Endothelial cell of umbilical vein (primary cell): ENCODE results near the gene CHRNE. TPM values are rescaled to one million over a fixed set of nuclear protein-coding genes. Genes with fewer than 3 reads are reported as not detected.

ENCODE experiments used
- BruUV-seq: library from RNA; stranded (reverse); fragments of 400-500 nt; replicated peaks from 2 replicates; lab custom pipeline; 2021; lab: Mats Ljungman, UMichigan
- CTCF ChIA-PET: fragments of 300-600, 350-600 bp; sonication (Branson Sonifier 250); formaldehyde crosslinking; loops from one replicate; lab custom pipeline; 2021; ENCODE audit warnings: antibody characterized with exemption, inconsistent platforms; lab: Charles Lee
- POLR2A ChIA-PET: fragments of 300-600, 350-600 bp; sonication (Branson Sonifier 250); formaldehyde crosslinking; loops from one replicate; lab custom pipeline; 2021; ENCODE audit warnings: antibody characterized with exemption, inconsistent platforms; lab: Charles Lee
- DNase-seq: peaks from one replicate; pipeline ENCODE4 v3.0.0-alpha.2; 2011; ENCODE audit warnings: low read depth, low spot score
- FAIRE-seq: peaks from 2 replicates; lab custom pipeline; 2011; peaks lifted over from hg19 to GRCh38; lab: Jason Lieb, UNC
- H2AFZ ChIP-seq: 2 replicates; pipeline ENCODE4 v1.6.0; 2012; ENCODE audit warnings: low read depth, low read length, control low read depth, inconsistent platforms
- H3K27ac ChIP-seq: 2 replicates; pipeline ENCODE4 v1.5.1; 2011; ENCODE audit warnings: low read depth, mild to moderate bottlenecking, control low read depth, low read length, moderate library complexity; ENCODE audit not compliant: insufficient read depth
- H3K27me3 ChIP-seq, 2 experiments: 2 replicates each; pipeline versions ENCODE4 v1.6.0 to v1.6.1; 2011; ENCODE audit warnings: low read length in 2 of 2, mixed read lengths in 1 of 2; ENCODE audit not compliant: control insufficient read depth in 2 of 2, insufficient read depth in 2 of 2
- H3K36me3 ChIP-seq, 2 experiments: 2 replicates in 1 of 2; 3 replicates in 1 of 2; pipeline ENCODE4 v1.5.1; 2011; ENCODE audit warnings: low read length in 2 of 2, mild to moderate bottlenecking in 1 of 2, moderate library complexity in 1 of 2; ENCODE audit not compliant: control insufficient read depth in 2 of 2, insufficient read depth in 2 of 2; ENCODE audit errors: extremely low read depth in 1 of 2
- H3K4me1 ChIP-seq: 3 replicates; pipeline ENCODE4 v1.5.1; 2011; ENCODE audit warnings: mild to moderate bottlenecking, low read length; ENCODE audit not compliant: control insufficient read depth, insufficient read depth; ENCODE audit errors: extremely low read depth
- H3K4me2 ChIP-seq: 2 replicates; pipeline ENCODE4 v1.6.1; 2011; ENCODE audit warnings: low read length, control low read depth, mixed read lengths; ENCODE audit not compliant: insufficient read depth
- H3K4me3 ChIP-seq, 3 experiments: fragments of 200-600 bp in 1 of 3; sonication (generic), shearing (Covaris generic) in 1 of 3; replicated peaks in 1 of 3; 2 replicates each; pipeline ENCODE4 v1.5.1; 2011 to 2016; ENCODE audit warnings: control low read depth in 3 of 3, low read length in 3 of 3, mild to moderate bottlenecking in 2 of 3, inconsistent platforms in 1 of 3, low read depth in 1 of 3, moderate library complexity in 1 of 3; ENCODE audit not compliant: insufficient read depth in 1 of 3
- H3K79me2 ChIP-seq: 2 replicates; pipeline ENCODE4 v1.6.0; 2012; ENCODE audit warnings: low read length, inconsistent platforms; ENCODE audit not compliant: control insufficient read depth, insufficient read depth
- H3K9ac ChIP-seq: replicated peaks from 2 replicates; pipeline ENCODE3; 2011; ENCODE audit warnings: low read length, control low read depth; ENCODE audit not compliant: insufficient read depth; ENCODE audit errors: extremely low read depth
- H3K9me1 ChIP-seq: replicated peaks from 3 replicates; pipeline ENCODE4 v1.6.0; 2011; ENCODE audit warnings: mild to moderate bottlenecking, low read length; ENCODE audit not compliant: control insufficient read depth, insufficient read depth; ENCODE audit errors: extremely low read depth
- H3K9me3 ChIP-seq: replicated peaks from 2 replicates; pipeline ENCODE4 v1.5.1; 2012; ENCODE audit warnings: low read length, inconsistent platforms; ENCODE audit not compliant: control insufficient read depth, insufficient read depth
- H4K20me1 ChIP-seq: replicated peaks from 2 replicates; pipeline ENCODE3; 2011; ENCODE audit warnings: mild to moderate bottlenecking, low read length; ENCODE audit not compliant: control insufficient read depth, insufficient read depth; ENCODE audit errors: extremely low read depth
- FOS ChIP-seq: IDR thresholded peaks from 2 replicates; pipeline ENCODE4 v1.6.1; 2011; ENCODE audit warnings: mild to moderate bottlenecking, low read length, moderate library complexity, borderline replicate concordance; ENCODE audit not compliant: insufficient read depth
- GATA2 ChIP-seq: IDR thresholded peaks from 2 replicates; pipeline ENCODE4 v1.7.0; 2011; ENCODE audit warnings: low read depth, mild to moderate bottlenecking, moderate library complexity, mixed read lengths, low read length; ENCODE audit not compliant: insufficient read length, insufficient read depth
- JUN ChIP-seq: IDR thresholded peaks from 2 replicates; pipeline ENCODE4 v1.6.1; 2011; ENCODE audit warnings: borderline replicate concordance, low read depth; ENCODE audit not compliant: insufficient read length, insufficient read depth
- MYC ChIP-seq: IDR thresholded peaks from one replicate; pipeline ENCODE4 v1.6.1; 2011; ENCODE audit warnings: mild to moderate bottlenecking, low read depth, low read length
- POLR2A ChIP-seq: IDR thresholded peaks from 2 replicates; pipeline ENCODE4 v1.6.1; 2012; ENCODE audit warnings: low read depth, mild to moderate bottlenecking, control low read depth, low read length
- POLR2AphosphoS5 ChIP-seq: IDR thresholded peaks from 2 replicates; pipeline ENCODE4 v1.6.1; 2012; ENCODE audit warnings: low read depth, mild to moderate bottlenecking, control low read depth, low read length, moderate library complexity; ENCODE audit not compliant: insufficient read depth
- dilution Hi-C: fragments of 300-500 bp; cut with MboI; formaldehyde crosslinking; loops from one replicate; pipeline ENCODE4 v1.15.0; 2019; ENCODE audit warnings: low sequenced_read_pairs; ENCODE audit not compliant: extremely low pct_ligation_motif_present
- intact Hi-C: fragments of 100-400 bp; cut with micrococcal nuclease; formaldehyde crosslinking; loops from one replicate; pipeline ENCODE4 v1.10.0; 2022
- polyA plus RNA-seq, 4 experiments: library from polyadenylated mRNA; depleted of rRNA in 3 of 4; stranded (reverse) in 3 of 4; unstranded in 1 of 4; fragments of >200 nt; gene quantifications; 2 replicates each; pipeline versions ENCODE4 v1.2.1 to v1.2.3, GENCODE V29; 2011 to 2012; ENCODE audit warnings: missing spikeins in 1 of 4
- total RNA-seq: library from RNA; stranded (reverse); gene quantifications from 2 replicates; pipeline ENCODE4 v1.2.3, GENCODE V29; 2021
- TF ChIP-seq, protein P1 (sequence below): IDR thresholded peaks from 2 replicates; pipeline ENCODE4 v1.6.1; 2011; ENCODE audit not compliant: insufficient read depth, insufficient read length
- TF ChIP-seq, protein P2 (sequence below), 2 donors: IDR thresholded peaks; 1 replicate in 1 of 2; 2 replicates in 1 of 2; pipeline ENCODE4 v1.5.1; 2011; ENCODE audit warnings: low read length in 2 of 2, mild to moderate bottlenecking in 2 of 2, moderate library complexity in 2 of 2, control low read depth in 1 of 2, inconsistent platforms in 1 of 2, low read depth in 1 of 2; ENCODE audit not compliant: insufficient read depth in 1 of 2; ENCODE audit errors: extremely low read depth in 1 of 2

Gene CHRNE
- total and polyA plus RNA-seq, 2 donors (not counting 3 experiments of a cell fraction or from before 2014, with no cell fraction given): 0.84 to 1.1 TPM

DNA sequence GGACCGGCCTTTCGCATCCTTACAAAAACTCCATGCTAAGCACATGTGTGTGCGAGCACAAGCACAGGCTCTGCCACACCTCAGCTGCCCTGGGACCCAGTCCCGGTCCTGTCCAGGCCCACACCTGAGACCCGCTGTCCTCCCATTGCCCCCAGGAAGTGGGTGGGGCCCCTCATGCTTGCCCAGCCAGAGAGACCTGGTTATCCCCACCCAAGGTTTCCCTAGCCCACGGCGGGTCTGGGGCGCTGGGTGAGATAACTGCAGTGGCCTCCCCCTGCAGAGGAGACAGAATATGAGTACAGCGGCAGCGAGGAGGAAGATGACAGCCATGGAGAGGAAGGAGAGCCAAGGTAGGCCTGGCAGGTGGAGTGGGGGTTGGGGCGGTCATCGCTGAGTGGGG lies 16.1 kb downstream of the CHRNE start:
- ChIA-PET CTCF (interaction anchor here (2.6 to 3.1 kb wide), 3 partner anchors 97 to 177 kb away, joined by 11 to 18 read pairs (median 16); partner anchors contain the start of genes ARRB2 and GLTPD2), POLR2A (no interaction called here)
- Histone ChIP-seq H3K79me2 (no peaks in the 10 kb centered on the region), H2AFZ (no peak overlapping the region), H3K4me1 (no peaks in the 10 kb centered on the region), H4K20me1 (no peaks in the 10 kb centered on the region), H3K27ac (no peak overlapping the region), H3K4me2 (no peak overlapping the region), H3K27me3 (no peaks in the 10 kb centered on the region), H3K9me1 (no peaks in the 10 kb centered on the region), H3K4me3 (no peak overlapping the region), H3K9ac (no peak overlapping the region), H3K9me3 (no peaks in the 10 kb centered on the region), H3K36me3 (peaks cover 3 to 55% of the 10 kb centered on the region in 2 experiments)
- no TSS peak for BruUV-seq
- FAIRE-seq (no peak), DNase-seq (no peak)
- dilution Hi-C loops: no loop called here
- intact Hi-C loops: no loop called here
- no peak for TF ChIP-seq FOS
- TF ChIP-seq, protein P1, sequence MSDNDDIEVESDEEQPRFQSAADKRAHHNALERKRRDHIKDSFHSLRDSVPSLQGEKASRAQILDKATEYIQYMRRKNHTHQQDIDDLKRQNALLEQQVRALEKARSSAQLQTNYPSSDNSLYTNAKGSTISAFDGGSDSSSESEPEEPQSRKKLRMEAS: no peak
- no peak for TF ChIP-seq POLR2A

- BruUV-seq: no TSS peak
- Histone ChIP-seq H3K27ac (no peak overlapping the region), H3K4me1 (no peaks in the 10 kb centered on the region), H3K4me2 (no peak overlapping the region), H3K79me2 (no peaks in the 10 kb centered on the region), H2AFZ (no peak overlapping the region), H3K4me3 (no peak overlapping the region), H4K20me1 (no peaks in the 10 kb centered on the region), H3K36me3 (peaks cover 3 to 43% of the 10 kb centered on the region in 2 experiments), H3K27me3 (no peaks in the 10 kb centered on the region), H3K9me1 (no peaks in the 10 kb centered on the region), H3K9ac (no peak overlapping the region), H3K9me3 (no peaks in the 10 kb centered on the region)
- ChIA-PET CTCF (interaction anchor here (0.9 to 5.9 kb wide), 2 partner anchors 27 to 96 kb away, joined by 3 to 61 read pairs; partner anchors contain the start of genes GLTPD2 and VMO1), POLR2A (no interaction called here)
- no peak for DNase-seq
- TF ChIP-seq POLR2A: no peak
- no peak for TF ChIP-seq GATA2
- TF ChIP-seq JUN: no peak
- TF ChIP-seq, protein P2, sequence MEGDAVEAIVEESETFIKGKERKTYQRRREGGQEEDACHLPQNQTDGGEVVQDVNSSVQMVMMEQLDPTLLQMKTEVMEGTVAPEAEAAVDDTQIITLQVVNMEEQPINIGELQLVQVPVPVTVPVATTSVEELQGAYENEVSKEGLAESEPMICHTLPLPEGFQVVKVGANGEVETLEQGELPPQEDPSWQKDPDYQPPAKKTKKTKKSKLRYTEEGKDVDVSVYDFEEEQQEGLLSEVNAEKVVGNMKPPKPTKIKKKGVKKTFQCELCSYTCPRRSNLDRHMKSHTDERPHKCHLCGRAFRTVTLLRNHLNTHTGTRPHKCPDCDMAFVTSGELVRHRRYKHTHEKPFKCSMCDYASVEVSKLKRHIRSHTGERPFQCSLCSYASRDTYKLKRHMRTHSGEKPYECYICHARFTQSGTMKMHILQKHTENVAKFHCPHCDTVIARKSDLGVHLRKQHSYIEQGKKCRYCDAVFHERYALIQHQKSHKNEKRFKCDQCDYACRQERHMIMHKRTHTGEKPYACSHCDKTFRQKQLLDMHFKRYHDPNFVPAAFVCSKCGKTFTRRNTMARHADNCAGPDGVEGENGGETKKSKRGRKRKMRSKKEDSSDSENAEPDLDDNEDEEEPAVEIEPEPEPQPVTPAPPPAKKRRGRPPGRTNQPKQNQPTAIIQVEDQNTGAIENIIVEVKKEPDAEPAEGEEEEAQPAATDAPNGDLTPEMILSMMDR (IDR thresholded peaks at IDR 0.05; ENCODE audit: extremely low read depth in 1 of 2, insufficient read depth in 1 of 2, low read depth in 1 of 2, low read length in 2 of 2): no peak
- TF ChIP-seq, protein P1: no peak
- no peak for TF ChIP-seq POLR2AphosphoS5
- TF ChIP-seq FOS: no peak
- no peak for TF ChIP-seq MYC
- dilution Hi-C loops: no loop called here
- FAIRE-seq: no peak
- intact Hi-C loops: no loop called here
Observed at GRCh38 chr17:4884489-4884888, 18.4 kb downstream of the CHRNE start.
